CD4-positive, alpha-beta T cell treated with Interleukin-4 for 1 hour (primary cell): ENCODE results near the gene CCDC59.

Experiments
- DNase-seq, 2 donors: peaks; one replicate each; pipeline ENCODE4 v3.0.0-alpha.2; 2020 to 2022

Gene CCDC59

DNA sequence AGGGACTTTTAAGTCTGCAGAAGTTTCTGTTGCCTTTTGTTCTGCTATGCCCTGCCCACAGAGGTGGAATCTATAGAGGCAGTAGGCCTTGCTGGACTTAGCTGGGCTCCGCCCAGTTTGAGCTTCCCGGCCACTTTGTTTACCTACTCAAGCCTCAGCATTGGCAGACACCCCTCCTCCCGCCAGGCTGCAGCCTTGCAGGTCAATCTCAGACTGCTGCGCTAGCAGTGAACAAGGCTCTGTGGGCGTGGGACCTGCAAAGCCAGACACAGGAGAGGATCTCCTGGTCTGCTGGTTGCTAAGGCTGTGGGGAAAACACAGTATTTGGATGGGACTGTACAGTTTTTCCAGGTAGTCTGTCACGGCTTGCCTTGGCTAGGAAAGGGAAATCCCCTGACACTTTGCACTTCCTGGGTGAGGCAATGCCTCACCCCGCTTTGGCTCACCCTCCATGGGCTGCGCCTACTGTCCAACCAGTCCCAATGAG lies 43.7 kb downstream of the CCDC59 start:
- DNase-seq: no peak
